Lower leg skin (tissue), 3 donors: ENCODE results near the gene RBSN.

ENCODE experiments used
- CTCF ChIP-seq, 3 donors: fragments of 450-650 bp; IDR thresholded peaks; one replicate each; pipeline ENCODE4 v1.5.1; 2016; ENCODE audit warnings: antibody characterized with exemption in 3 of 3, mild to moderate bottlenecking in 3 of 3, moderate library complexity in 2 of 3
- POLR2A ChIP-seq, 2 donors: fragments of 450-650 bp; IDR thresholded peaks; one replicate each; pipeline ENCODE4 v1.6.1; 2016 to 2017; ENCODE audit warnings: antibody characterized with exemption in 2 of 2, mild to moderate bottlenecking in 1 of 2, moderate library complexity in 1 of 2

- TF ChIP-seq CTCF (IDR thresholded peaks at IDR 0.05): no peak
- TF ChIP-seq POLR2A (IDR thresholded peaks at IDR 0.05): no peak
These were observed 14.9 kb upstream of the RBSN start for GRCh38 chr3:15113884-15114283.
